ENCODE data around the gene AKAP11.
"Not testable (repeated sequence)": the region's sequence is repeated elsewhere in the genome, so short reads cannot be mapped to it uniquely, and the experiment has no call there.

The AKAP11 gene, protein sequence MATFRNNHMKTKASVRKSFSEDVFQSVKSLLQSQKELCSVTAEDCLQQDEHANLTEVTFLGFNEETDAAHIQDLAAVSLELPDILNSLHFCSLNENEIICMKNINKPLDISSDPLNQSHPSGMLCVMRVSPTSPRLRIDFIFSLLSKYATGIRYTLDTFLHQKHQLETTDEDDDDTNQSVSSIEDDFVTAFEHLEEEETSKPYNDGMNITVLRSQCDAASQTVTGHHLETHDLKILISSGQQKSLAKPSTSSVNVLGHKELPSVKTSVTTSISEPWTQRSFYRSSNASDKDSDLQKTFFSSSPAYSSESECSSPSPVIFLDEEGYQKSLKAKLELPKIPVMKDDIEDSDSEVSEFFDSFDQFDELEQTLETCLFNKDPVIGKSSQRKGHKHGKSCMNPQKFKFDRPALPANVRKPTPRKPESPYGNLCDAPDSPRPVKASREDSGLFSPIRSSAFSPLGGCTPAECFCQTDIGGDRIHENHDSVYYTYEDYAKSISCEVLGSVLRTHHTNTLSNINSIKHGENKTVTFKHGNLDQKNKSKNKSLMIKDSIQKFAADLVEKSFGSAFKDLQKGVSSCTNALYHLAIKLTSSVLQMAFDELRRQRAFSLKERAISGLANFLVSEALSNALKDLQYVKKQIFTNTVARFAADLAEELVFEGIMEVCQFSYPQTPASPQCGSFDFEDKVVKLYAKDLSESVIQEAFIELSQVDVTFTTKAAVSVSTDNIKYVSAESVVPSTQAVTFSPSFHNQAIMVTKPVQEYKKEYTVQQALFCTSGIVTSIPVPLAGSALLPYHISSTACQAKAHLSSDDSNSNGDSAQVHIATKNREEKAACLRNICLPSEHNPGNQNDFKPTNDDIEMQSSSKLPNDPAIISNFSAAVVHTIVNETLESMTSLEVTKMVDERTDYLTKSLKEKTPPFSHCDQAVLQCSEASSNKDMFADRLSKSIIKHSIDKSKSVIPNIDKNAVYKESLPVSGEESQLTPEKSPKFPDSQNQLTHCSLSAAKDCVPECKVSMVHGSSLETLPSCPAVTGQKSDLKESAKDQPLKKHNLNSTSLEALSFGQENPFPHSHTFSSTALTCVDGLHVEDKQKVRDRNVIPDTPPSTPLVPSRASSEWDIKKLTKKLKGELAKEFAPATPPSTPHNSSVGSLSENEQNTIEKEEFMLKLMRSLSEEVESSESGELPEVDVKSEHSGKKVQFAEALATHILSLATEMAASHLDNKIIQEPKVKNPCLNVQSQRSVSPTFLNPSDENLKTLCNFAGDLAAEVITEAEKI (N-terminal part only)
- total RNA-seq, result 47.7 to 78.0 reads per million in 2 donors

DNA sequence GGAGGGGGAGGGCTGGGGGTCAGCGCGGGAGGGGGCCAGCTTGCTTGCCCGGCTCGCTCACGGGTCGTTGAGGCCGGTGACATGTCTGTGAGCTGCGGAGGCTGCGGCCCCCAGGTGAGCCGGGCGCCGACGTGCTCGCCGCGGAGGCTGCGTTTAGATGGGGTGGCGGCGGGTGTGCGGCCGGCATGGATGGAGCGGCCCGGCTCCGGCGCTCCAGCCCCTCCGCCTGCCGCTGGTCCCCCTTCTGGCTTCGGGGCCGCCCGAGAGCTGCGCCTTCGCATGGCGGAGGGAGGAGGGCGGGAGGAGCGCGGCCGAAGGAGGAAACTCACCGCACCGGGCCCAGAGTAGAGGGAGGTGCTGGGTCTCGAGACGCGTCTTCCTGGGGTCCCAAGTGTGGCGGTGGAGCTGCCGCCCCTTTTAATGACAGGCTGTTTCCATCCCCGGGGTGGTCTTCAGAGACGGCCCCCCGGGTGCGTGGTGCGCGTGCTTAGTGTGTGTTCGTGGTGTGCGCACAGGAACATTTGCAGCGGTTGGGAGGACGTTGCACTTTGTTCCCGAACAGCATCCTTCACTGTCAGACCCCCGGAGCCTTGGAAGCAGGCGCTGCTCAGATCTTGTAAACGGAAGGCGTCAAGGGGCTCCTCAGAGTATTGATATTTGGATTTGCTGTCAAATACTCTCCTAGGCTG lies at the start of gene AKAP11:
TSS of gene AKAP11 (plus strand) at position 38 of the 689 bp plus-strand sequence. CDS start 14,197 bp downstream, outside the sequence.
- DNase-seq, result peak in 4 of 5 experiments; percentile 25 to 67 (median 40)

DNA sequence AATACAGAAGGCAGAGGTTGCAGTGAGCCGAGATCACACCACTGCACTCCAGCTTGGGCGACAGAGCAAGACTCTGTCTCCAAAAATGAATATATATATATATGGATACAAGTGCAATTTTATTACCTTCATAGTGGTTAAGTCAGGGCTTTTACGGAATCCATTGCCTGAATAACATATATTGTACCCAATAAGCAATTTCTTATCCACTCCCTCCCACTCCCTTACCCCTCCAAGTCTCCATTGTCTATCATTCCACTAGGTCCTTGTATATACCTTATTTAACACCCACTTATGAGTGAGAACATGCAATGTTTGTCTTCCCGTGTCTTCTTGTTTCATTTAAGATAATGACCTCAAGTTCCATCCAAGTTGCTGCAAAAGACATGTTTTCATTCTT lies 48.3 kb upstream of the AKAP11 start:
- DNase-seq, result no peak

DNA sequence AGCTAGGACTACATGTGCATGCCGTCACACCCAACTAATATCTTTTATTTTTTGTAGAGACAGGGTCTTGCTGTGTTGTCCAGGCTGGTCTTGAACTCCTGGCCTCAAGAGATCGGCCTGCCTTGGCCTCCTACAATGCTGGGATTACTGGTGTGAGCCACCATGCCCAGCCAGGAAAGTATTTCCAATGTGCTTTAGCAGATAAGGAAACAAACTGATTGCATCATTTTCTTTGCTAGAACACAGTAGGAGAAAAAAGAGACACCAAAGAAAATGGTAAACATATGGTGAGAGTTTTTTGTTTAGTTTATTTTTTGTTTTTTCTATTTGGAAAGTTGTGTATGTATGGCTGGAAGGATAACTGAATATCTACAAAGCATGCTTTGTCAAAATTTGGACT lies 46.9 kb upstream of the AKAP11 start:
- DNase-seq, result no peak

DNA sequence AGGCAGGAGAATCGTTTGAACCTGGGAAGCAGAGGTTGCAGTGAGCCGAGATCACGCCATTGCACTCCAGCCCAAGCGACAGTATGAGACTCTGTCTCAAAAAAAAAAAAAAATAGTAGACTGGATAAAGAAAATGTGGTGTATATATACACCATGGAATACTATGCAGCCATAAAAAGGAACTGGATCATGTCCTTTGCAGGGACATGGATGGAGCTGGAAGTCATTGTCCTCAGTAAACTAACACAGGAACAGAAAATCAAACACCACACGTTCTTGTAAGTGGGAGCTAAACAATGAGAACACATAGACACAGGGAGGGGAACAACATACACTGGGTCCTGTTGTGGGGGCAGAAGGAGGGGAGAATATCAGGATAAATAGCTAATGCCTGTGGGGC lies 45.2 kb upstream of the AKAP11 start:
- not testable (repeated sequence) for DNase-seq

DNA sequence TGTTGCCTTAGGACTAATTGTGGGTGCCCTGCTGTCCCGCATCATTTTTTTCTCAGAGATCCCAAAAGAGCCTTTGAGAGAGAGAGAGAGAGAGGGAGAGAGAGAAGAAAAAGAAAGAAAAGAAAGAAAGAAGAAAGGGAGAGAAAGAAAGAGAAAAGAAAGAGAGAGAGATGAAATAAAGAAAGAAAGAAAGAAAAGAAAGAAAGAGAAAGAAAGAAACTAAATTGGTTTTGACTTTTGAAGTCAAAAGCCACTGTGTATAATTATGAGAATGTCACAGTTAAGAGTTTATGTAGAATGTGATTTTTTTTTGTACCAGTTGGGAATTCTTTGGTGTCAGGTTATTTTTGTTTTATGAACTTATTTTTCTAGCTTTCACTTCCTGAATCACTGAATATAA lies 43.4 kb upstream of the AKAP11 start:
- no peak for DNase-seq

DNA sequence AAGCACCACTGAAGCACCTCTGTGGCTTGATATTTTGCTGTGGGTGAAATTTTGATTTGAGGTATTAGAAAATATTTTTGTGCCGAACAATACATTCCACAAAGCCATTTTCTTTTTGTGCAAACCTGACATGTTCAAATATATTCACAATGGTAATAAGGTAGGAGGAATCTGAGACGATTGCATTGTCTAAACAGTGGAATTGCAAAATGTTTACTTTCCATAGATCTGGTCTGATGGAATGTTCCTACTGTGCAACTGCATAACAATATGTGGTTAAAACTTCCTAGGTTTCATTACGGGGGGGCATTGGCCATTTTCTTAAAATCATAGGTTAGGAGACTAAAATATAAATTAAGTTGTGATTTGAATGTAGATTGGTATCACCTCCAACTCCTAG lies 42.7 kb upstream of the AKAP11 start:
- no peak for DNase-seq

DNA sequence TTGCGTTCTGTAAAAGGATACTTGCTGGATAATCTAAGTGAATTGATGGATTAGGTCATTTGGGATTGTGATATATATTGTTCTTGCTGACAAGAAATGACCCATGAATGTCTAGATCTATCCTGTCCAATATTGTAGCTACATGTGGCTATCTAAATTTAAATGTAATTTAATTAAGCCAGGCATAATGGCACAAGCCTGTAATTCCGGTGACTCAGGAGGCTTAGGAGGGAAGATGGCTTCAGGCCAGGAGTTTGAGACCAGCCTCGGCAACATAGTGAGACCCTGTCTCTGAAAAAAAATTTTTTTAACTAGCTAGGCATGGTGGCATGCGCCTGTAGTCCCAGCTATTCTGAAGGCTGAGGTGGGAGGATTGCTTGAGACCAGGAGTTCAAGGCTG lies 39.3 kb upstream of the AKAP11 start:
- no peak for DNase-seq

DNA sequence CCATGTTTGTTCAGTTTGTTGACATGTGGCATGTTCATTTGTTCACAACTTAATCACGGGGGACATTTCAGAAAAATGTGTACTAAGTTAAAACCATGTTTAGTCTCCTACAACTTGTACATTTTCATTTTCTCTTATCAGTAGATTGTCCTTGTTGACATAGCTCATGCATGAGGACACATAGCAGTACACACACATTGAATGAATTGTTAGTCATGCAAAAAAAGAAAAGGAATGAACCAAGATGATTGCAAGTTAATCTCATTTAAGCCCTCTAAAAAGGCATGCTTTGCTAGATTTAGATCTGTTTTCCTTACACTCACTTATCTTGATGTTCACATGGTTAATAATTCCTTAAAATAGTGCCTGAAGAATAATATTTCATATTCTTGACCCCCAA lies 38.2 kb upstream of the AKAP11 start:
- DNase-seq, result no peak

DNA sequence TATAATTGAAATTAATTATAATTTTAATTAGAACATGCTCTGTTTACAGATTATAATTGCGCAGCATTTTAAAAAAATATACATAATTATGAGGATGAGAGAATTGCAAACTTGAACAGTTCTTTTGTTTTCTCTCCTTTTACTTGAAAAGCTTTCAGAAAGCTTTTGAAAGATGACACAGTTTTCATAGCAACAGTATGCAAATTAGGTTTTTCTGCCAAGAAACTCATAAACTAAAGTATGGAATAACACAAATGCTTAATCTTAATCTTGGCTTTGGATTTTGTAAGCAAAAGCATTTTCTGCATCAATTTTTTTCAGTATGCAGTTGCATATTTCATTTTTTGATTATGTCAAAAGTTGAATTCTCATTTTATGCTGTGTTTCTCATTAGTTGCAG lies 32.8 kb upstream of the AKAP11 start:
- DNase-seq, result no peak

DNA sequence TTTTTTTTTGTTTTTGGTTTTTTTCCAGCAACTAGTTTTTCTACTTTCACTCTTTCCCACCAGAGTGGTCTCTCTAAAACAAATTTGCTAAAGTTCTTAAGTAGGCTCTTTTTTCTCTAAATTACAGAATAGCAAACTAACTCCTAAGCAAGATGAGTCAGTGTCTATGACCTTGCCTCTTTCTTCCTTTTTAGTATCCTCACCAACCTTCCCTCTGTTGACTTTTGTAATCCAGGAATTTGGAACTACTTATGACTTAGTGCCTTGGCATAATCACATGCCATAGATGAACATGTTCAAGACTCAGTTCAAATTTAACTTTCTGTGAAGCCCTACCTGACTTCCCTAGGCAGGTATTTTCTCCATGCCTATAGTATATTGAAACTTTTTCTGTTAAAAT lies 32.3 kb upstream of the AKAP11 start:
- no peak for DNase-seq

DNA sequence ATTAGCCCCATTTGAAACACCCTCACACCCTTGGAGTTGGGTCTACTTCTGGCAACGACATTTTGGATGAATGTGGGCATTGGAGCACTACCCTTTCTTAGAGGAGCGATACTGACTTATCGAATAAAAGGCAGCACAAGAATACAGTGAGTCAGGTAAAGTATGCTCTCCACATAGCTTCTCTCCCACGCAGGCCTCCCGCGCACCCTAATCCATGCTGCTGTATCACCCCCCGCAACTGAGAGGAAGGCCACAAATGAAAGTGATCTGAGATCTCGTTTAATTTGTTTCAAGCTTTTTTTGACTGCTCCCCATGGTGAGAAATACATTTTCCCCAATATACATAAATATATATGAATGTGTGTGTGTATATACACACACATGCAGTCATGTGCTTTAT lies 25.4 kb upstream of the AKAP11 start:
- no peak for DNase-seq

DNA sequence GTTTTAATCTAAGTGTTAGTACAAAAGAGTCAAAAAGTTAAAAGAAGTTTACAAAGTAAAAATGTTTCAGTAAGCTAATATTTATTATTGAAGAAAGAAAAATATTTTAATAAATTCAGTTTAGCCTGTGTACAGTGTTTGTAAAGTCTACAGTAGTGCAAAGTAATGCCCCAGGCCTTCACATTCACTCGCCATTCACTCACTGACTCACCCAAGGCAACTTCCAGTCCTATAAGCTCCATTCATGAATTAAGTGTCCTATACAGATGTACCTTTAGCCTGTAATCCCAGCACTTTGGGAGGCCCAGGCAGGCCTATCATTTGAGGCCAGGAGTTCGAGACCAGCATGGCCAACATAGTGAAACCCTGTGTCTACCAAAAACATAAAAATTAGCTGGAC lies 24.1 kb upstream of the AKAP11 start:
- DNase-seq, result no peak

DNA sequence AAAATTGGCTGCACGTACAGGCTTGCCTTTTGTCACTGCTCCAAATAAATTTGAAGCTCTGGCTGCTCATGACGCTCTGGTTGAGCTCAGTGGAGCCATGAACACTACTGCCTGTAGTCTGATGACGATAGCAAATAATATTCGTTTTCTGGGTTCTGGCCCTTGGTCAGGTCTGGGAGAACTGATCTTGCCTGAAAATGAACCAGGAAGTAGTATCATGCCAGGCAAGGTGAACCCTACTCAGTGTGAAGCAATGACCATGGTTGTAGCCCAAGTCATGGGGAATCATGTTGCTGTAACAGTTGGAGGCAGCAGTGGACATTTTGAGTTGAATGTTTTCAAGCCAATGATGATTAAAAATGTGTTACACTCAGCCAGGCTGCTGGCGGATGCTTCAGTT lies 16.1 kb upstream of the AKAP11 start:
- DNase-seq, result no peak

DNA sequence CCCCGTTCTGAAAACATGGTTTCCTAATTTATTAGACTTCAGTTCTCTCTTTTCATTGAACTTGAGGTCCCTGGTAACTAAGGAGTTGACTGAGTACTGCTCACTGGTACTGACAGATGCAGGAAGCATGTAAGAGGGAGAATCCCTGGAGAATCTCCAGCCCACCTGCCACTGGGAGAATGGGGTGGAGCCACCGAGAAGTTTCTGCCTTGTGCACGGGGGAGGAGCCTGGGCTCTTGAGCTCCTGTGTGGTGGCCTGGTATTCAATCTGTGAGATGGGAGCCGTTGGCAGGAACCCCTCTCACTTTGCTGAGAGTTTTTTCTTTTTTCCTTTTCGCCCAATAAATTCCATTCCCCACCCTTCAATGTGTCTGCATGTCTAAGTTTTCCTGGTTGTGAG lies 13.2 kb upstream of the AKAP11 start:
- no peak for DNase-seq

DNA sequence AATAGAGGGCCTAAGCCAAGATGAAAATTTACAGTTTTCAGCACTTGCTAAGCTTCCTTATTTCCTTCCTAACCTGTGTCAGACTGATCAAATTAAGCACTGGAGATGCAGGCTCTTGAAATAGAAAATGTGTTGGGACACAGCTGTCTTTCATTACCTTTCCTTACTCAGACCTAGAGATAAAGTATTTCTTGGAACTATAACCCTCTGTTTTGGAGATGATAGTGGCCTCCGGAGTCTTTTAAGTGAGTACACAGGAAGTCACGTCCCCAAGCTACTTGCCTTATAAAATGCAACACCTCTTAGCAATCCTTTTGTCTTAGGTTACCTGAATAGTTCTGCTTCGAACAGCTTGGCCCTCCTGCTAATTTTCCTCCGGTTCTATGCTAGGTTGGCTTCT lies 12.4 kb upstream of the AKAP11 start:
- DNase-seq, result no peak

DNA sequence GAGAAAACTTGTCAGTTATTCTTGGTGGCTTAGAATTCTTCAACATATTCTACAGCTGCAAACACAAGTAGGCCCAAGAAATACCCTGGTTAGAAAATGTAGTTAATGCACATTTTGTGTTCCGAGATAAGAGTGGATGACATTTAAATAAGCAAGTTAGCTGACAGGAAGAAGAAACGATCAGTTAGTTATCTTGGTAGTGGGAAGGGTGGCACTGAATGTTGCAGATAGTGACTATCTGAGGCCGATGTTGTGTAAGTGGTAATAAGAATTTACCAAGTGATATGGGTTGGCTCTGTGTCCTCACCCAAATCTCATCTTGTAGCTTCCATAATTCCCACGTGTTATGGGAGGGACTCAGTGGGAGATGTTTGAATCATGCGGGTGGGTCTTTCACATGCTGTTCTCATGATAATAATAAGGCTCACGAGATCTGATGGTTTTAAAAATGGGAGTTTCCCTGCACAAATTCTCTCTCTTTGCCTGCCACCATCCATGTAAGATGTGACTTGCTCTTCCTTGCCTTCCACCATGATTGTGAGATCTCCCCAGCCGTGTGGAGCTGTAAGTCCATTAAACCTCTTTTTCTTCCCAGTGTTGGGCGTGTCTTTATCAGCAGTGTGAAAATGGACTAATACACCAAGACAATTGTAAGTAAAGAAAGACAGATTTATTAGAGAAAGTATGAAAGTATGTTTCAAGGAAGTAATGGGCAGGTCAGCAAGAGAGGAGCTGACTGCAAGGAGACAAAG lies 10.9 kb upstream of the AKAP11 start:
- DNase-seq, result no peak

DNA sequence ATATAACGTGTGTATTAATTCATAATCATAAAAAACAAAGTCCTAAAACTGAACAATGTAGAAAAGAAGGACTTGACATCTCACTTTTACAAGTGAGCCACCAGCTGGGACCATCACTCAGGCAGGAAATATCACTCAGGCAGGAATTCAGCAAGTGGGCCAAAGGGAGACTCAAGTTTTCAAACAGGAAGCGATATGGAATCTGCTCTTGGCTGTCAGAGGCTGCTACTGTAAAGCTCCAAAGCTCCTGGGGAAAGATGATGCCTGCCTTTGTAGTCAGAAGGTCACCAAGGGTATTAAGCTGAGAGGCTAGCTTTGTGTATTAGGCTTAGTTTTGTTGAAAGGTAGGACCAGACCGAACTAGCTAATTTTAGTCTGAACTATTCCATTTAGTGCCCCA lies 5.5 kb upstream of the AKAP11 start:
- no peak for DNase-seq

DNA sequence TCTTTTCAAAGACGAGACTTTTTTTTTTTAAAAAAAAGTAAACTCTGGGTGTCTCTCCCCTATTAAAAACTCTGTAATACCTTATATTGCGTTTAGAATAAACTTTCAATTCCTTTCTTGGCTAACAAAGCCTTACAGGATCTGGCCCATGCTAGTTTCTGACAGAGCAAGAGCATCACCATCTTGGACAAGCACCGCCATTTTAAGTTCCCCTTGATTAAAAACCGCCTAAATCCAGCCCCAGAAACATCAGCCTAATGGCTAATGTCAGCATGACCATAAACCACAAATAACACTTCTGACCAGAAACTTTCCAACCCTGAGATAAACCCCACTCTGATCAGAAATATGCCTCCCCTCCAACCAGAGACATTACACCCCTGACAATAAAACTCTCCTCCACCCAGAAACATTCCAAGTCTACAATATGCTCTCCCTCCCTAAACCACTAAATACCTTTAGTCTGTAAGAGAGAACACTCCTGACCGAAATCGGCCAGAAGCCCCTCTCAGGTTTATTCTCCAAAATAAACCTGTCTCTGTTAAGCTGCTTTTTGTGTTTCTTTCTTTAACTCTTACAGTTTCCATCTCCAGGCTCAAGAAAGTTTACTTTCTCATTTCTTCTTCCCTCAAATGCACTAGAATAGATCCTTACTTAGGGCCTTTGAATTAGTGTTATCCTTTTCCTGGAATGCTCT lies 1.6 kb upstream of the AKAP11 start:
- no peak for DNase-seq

DNA sequence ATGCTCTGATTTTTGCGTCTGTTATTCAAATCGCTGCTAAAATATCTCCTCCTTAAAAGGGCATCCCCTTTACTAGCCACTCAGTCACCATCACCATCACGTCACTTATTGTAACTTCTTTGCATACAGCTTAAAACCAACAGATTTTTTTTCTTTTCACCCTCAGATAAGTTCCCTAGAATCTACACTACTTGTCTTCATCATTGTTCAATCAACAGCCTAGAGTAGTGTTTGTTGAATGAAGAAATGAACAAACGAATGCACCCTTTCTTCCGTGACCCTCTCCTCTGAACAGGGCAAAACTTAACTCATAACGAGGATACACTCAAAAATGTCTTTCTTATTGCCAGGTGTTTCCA lies 1.1 kb upstream of the AKAP11 start:
- DNase-seq, result no peak

DNA sequence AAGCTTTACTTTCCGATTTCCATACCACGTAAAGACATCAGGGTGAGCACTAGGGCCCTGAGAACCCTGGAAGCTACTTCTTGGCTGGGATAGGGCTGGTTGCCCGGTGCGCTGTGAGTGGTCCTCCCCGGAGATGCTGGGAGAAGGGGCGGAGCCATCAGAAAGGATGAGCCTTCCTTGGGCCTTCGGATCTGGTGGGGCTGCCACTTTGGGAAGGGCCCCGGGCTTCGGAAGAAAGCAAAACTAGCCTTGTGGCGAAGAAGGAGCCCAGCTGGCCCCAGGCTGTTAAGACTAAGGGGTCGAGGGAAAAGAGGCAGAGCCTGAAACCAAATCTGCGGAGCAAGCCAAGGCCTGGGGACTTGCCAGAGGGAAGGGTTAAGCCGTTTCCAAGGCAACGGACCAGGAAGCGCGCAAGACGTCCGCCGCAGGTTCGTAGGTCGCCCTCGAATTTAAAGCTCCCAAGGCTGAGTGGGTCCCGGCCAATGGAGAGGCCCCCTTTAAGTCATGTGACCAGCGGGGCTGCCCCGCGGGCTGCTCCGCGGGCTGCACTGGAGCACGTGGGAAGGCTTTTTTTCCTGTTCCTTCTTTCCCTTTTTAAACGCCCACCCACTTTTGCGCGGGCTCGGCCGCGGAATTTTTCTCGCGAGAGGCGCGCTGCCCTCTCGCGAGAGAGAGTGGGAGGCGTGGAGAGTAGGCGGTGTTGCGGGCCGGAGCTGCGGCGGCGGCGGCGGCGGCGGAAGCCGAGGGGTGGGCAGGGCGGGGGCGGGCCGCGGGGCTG lies 426 bp upstream of the AKAP11 start:
- DNase-seq, result peak; percentile 78 to 99 (median 90)
